H1 (cell line): ENCODE results near the gene GRK5.

Source experiments
- BACH1 ChIP-seq: IDR thresholded peaks from 2 replicates; pipeline ENCODE4 v1.6.1; 2012; ENCODE audit warnings: low read length, improper control_type of control experiment
- CBX5 ChIP-seq: fragments of 300-800, 300-1000 bp; sonication (generic); IDR thresholded peaks from 2 replicates; pipeline ENCODE4 v1.7.1; 2016; ENCODE audit warnings: antibody characterized with exemption, low read length, low read depth
- CEBPB ChIP-seq: IDR thresholded peaks from 2 replicates; pipeline ENCODE4 v1.6.1; 2012; ENCODE audit warnings: low read depth, low read length
- CHD2 ChIP-seq: IDR thresholded peaks from 2 replicates; pipeline ENCODE4 v1.6.1; 2012; ENCODE audit warnings: low read length, improper control_type of control experiment
- EZH2 ChIP-seq: fragments of 200-600 bp; sonication (generic); IDR thresholded peaks from 2 replicates; pipeline ENCODE4 v1.7.1; 2012; ENCODE audit warnings: low read depth, mild to moderate bottlenecking, moderate library complexity, low read length, inconsistent platforms; ENCODE audit not compliant: severe bottlenecking
- FOSL1 ChIP-seq: IDR thresholded peaks from 2 replicates; pipeline ENCODE4 v1.6.1; 2011; ENCODE audit warnings: mild to moderate bottlenecking, low read depth, low read length, moderate library complexity; ENCODE audit not compliant: insufficient read depth
- KDM4A ChIP-seq: IDR thresholded peaks from one replicate; pipeline ENCODE4 v1.7.1; 2012; ENCODE audit warnings: low read depth, mild to moderate bottlenecking, moderate library complexity, low read length, inconsistent platforms; ENCODE audit not compliant: severe bottlenecking
- POLR2AphosphoS5 ChIP-seq: IDR thresholded peaks from 2 replicates; pipeline ENCODE4 v1.6.1; 2011; ENCODE audit warnings: low read depth, low read length
- SP1 ChIP-seq: IDR thresholded peaks from 2 replicates; pipeline ENCODE4 v1.6.1; 2011; ENCODE audit warnings: low read depth, low read length
- TAF1 ChIP-seq: IDR thresholded peaks from 2 replicates; pipeline ENCODE4 v1.6.1; 2011; ENCODE audit warnings: mild to moderate bottlenecking, low read depth, low read length
- TEAD4 ChIP-seq: IDR thresholded peaks from 2 replicates; pipeline ENCODE4 v1.6.1; 2012; ENCODE audit warnings: low read depth, low read length, inconsistent platforms, mixed read lengths
- TF ChIP-seq, protein P1 (sequence below): IDR thresholded peaks from 2 replicates; pipeline ENCODE4 v1.6.1; 2011; ENCODE audit warnings: low read length, improper control_type of control experiment
- TF ChIP-seq, protein P2 (sequence below), 3 experiments: IDR thresholded peaks; 1 replicate in 2 of 3; 2 replicates in 1 of 3; pipeline versions ENCODE4 v1.5.1 to v1.6.1; 2011; ENCODE audit warnings: low read length in 3 of 3, mild to moderate bottlenecking in 3 of 3, inconsistent platforms in 2 of 3, low read depth in 1 of 3, moderate library complexity in 1 of 3; ENCODE audit not compliant: insufficient read depth in 1 of 3; ENCODE audit errors: control extremely low read depth in 1 of 3
- TF ChIP-seq, protein P3 (sequence below): IDR thresholded peaks from 2 replicates; pipeline ENCODE4 v1.6.1; 2012; ENCODE audit warnings: inconsistent platforms

DNA sequence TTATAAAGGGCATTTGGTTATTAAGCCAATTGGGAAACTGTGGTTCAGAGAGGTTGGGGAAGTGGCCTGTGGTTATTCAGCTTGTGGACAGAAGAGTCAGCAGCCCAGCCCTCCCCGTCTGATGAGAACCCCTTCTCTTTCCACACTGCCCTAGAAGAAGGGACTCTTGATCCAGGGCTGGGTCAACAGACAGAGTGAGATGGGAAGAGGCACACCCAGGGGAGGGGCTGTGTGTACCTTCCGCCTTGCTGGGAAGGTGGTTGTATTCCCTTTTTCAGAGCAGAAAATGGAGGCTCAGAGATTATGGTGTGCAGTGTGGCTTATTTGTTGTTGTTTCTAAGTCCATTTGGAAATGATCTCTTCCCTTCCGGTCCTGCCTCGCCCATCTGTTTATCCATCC lies 103.4 kb downstream of the GRK5 start:
- TF ChIP-seq TEAD4 (no peak), BACH1 (no peak), CBX5 (no peak), CEBPB (no peak), CHD2 (no peak), KDM4A (no peak), FOSL1 (no peak), TAF1 (no peak), EZH2 (no peak), POLR2AphosphoS5 (no peak), SP1 (no peak)
- TF ChIP-seq, protein P1, sequence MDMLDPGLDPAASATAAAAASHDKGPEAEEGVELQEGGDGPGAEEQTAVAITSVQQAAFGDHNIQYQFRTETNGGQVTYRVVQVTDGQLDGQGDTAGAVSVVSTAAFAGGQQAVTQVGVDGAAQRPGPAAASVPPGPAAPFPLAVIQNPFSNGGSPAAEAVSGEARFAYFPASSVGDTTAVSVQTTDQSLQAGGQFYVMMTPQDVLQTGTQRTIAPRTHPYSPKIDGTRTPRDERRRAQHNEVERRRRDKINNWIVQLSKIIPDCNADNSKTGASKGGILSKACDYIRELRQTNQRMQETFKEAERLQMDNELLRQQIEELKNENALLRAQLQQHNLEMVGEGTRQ = no peak
- TF ChIP-seq, protein P2, sequence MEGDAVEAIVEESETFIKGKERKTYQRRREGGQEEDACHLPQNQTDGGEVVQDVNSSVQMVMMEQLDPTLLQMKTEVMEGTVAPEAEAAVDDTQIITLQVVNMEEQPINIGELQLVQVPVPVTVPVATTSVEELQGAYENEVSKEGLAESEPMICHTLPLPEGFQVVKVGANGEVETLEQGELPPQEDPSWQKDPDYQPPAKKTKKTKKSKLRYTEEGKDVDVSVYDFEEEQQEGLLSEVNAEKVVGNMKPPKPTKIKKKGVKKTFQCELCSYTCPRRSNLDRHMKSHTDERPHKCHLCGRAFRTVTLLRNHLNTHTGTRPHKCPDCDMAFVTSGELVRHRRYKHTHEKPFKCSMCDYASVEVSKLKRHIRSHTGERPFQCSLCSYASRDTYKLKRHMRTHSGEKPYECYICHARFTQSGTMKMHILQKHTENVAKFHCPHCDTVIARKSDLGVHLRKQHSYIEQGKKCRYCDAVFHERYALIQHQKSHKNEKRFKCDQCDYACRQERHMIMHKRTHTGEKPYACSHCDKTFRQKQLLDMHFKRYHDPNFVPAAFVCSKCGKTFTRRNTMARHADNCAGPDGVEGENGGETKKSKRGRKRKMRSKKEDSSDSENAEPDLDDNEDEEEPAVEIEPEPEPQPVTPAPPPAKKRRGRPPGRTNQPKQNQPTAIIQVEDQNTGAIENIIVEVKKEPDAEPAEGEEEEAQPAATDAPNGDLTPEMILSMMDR (IDR thresholded peaks at IDR 0.05; ENCODE audit: control extremely low read depth in 1 of 3, insufficient read depth in 1 of 3, low read depth in 1 of 3, low read length in 3 of 3) = no peak
- TF ChIP-seq, protein P3, sequence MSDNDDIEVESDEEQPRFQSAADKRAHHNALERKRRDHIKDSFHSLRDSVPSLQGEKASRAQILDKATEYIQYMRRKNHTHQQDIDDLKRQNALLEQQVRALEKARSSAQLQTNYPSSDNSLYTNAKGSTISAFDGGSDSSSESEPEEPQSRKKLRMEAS = no peak
